ENCODE measurements around the gene ESYT3. TPM values are rescaled to one million over a fixed set of nuclear protein-coding genes. Genes with fewer than 3 reads are reported as not detected.

ESYT3 gene, protein sequence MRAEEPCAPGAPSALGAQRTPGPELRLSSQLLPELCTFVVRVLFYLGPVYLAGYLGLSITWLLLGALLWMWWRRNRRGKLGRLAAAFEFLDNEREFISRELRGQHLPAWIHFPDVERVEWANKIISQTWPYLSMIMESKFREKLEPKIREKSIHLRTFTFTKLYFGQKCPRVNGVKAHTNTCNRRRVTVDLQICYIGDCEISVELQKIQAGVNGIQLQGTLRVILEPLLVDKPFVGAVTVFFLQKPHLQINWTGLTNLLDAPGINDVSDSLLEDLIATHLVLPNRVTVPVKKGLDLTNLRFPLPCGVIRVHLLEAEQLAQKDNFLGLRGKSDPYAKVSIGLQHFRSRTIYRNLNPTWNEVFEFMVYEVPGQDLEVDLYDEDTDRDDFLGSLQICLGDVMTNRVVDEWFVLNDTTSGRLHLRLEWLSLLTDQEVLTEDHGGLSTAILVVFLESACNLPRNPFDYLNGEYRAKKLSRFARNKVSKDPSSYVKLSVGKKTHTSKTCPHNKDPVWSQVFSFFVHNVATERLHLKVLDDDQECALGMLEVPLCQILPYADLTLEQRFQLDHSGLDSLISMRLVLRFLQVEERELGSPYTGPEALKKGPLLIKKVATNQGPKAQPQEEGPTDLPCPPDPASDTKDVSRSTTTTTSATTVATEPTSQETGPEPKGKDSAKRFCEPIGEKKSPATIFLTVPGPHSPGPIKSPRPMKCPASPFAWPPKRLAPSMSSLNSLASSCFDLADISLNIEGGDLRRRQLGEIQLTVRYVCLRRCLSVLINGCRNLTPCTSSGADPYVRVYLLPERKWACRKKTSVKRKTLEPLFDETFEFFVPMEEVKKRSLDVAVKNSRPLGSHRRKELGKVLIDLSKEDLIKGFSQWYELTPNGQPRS
- 1.5 and 1.6 TPM in 2 replicates for total RNA-seq

DNA sequence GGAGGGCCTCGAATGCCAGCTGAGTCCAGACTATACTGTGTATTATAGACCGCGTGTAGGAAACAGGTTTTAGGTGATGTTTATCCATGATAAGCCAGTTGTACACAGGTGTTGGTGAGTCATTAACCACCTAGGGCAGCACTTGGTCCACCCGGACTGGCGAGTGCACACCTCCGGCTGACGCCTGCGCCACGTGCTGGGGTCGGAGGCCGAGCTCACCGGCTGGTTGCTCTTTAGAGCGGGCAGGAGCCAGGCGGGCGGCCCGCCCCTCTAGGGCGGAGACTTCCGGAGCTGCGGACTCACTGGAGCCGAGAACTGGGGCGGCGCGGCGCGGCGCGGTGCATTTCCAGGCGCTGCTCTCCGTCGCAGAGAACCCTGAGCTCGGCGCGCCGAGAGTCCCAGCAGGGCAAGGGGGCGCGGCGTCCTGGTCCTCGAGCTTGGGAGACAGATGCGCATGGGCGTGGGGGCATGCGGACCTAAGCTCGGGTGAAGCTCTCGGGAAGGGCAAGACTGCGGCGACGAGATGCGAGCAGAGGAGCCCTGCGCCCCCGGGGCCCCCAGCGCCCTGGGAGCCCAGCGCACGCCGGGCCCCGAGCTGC is at the start of gene ESYT3:
ESYT3 (plus strand) TSS at position 341 of the 599 bp plus-strand sequence; CDS start at position 524, 183 bp downstream.

Other genes with a start within 250 kb of the ESYT3 start
- 22.4 and 32.4 TPM in 2 replicates for gene ARMC8, start 247.3 kb upstream of the ESYT3 start, total RNA-seq
- 1.1 TPM in 1 of 2 replicates, not detected in the other for gene NME9, start 104.8 kb upstream of the ESYT3 start, total RNA-seq
- gene MRAS, start 86.0 kb upstream of the ESYT3 start, total RNA-seq, result 40.2 and 50.6 TPM in 2 replicates
- 7.9 and 9.5 TPM in 2 replicates for gene CEP70, start 159.6 kb downstream of the ESYT3 start, total RNA-seq
- gene FAIM, start 174.2 kb downstream of the ESYT3 start, total RNA-seq, result 4.1 and 4.9 TPM in 2 replicates